Keratinocyte (primary cell): ENCODE measurements around the gene RYR1.

Experiments
- EZH2 ChIP-seq: IDR thresholded peaks from one replicate; pipeline ENCODE4 v1.6.1; 2012; ENCODE audit warnings: inconsistent platforms, mild to moderate bottlenecking, low read length, moderate library complexity
- TF ChIP-seq, protein P1 (sequence below), 3 experiments: IDR thresholded peaks in 1 of 3; conservative IDR thresholded peaks in 1 of 3; optimal IDR thresholded peaks in 1 of 3; 2 replicates in 2 of 3; 3 replicates in 1 of 3; pipeline versions ENCODE3 to v1.5.1; 2011; ENCODE audit warnings: low read length in 3 of 3, mild to moderate bottlenecking in 3 of 3, moderate library complexity in 2 of 3, control low read depth in 1 of 3, inconsistent platforms in 1 of 3; ENCODE audit not compliant: insufficient read depth in 2 of 3; ENCODE audit errors: extremely low read depth in 1 of 3

GRCh38 chr19:38451629-38452028 is 18.1 kb downstream of the RYR1 start:
- TF ChIP-seq, protein P1, sequence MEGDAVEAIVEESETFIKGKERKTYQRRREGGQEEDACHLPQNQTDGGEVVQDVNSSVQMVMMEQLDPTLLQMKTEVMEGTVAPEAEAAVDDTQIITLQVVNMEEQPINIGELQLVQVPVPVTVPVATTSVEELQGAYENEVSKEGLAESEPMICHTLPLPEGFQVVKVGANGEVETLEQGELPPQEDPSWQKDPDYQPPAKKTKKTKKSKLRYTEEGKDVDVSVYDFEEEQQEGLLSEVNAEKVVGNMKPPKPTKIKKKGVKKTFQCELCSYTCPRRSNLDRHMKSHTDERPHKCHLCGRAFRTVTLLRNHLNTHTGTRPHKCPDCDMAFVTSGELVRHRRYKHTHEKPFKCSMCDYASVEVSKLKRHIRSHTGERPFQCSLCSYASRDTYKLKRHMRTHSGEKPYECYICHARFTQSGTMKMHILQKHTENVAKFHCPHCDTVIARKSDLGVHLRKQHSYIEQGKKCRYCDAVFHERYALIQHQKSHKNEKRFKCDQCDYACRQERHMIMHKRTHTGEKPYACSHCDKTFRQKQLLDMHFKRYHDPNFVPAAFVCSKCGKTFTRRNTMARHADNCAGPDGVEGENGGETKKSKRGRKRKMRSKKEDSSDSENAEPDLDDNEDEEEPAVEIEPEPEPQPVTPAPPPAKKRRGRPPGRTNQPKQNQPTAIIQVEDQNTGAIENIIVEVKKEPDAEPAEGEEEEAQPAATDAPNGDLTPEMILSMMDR (optimal IDR thresholded peaks at IDR 0.05 in 1 of 3, IDR thresholded peaks at IDR 0.05 in 1 of 3, conservative IDR thresholded peaks at IDR 0.05 in 1 of 3; ENCODE audit: extremely low read depth in 1 of 3, insufficient read depth in 2 of 3, low read length in 3 of 3) = no peak
- no peak for TF ChIP-seq EZH2
